Mesendoderm (in vitro differentiated cells): Measurements from ENCODE around the gene INHBB.

Experiments
- DNase-seq: peaks from one replicate; pipeline ENCODE4 v3.0.0; 2013
- H2AK5ac ChIP-seq: 2 replicates; pipeline ENCODE4 v1.6.1; 2013; ENCODE audit warnings: low read length, inconsistent platforms
- H2BK120ac ChIP-seq: 2 replicates; pipeline ENCODE4 v1.6.1; 2013; ENCODE audit warnings: low read depth, mild to moderate bottlenecking, low read length, moderate library complexity, mixed read lengths
- H2BK15ac ChIP-seq: replicated peaks from 2 replicates; pipeline ENCODE4 v1.6.1; 2013; ENCODE audit warnings: low read depth, mild to moderate bottlenecking, moderate library complexity
- H2BK5ac ChIP-seq: 2 replicates; pipeline ENCODE4 v1.6.1; 2013; ENCODE audit warnings: low read length, inconsistent platforms
- H3K18ac ChIP-seq: 2 replicates; pipeline ENCODE4 v1.6.1; 2013; ENCODE audit warnings: mild to moderate bottlenecking, low read length, mixed read lengths
- H3K23ac ChIP-seq: one replicate; pipeline ENCODE4 v1.6.1; 2013; ENCODE audit warnings: low read length
- H3K27ac ChIP-seq: 2 replicates; pipeline ENCODE4 v1.5.1; 2013; ENCODE audit warnings: low read depth, mild to moderate bottlenecking, inconsistent platforms, low read length, moderate library complexity
- H3K27me3 ChIP-seq: 2 replicates; pipeline ENCODE4 v1.6.1; 2013; ENCODE audit warnings: low read length, control low read depth, mild to moderate bottlenecking, inconsistent platforms; ENCODE audit not compliant: insufficient read depth, poor library complexity
- H3K36me3 ChIP-seq: 2 replicates; pipeline ENCODE4 v1.6.1; 2013; ENCODE audit warnings: low read length, inconsistent platforms; ENCODE audit not compliant: control insufficient read depth, insufficient read depth
- H3K4ac ChIP-seq: one replicate; pipeline ENCODE4 v1.6.1; 2013; ENCODE audit warnings: low read depth, mild to moderate bottlenecking, low read length, moderate library complexity
- H3K4me1 ChIP-seq: 2 replicates; pipeline ENCODE4 v1.6.1; 2013; ENCODE audit warnings: low read depth, low read length, inconsistent platforms; ENCODE audit not compliant: control insufficient read depth
- H3K4me2 ChIP-seq: 2 replicates; pipeline ENCODE4 v1.6.1; 2013; ENCODE audit warnings: low read length
- H3K4me3 ChIP-seq: 2 replicates; pipeline ENCODE4 v1.5.1; 2013; ENCODE audit warnings: mild to moderate bottlenecking, low read length
- H3K56ac ChIP-seq: one replicate; pipeline ENCODE4 v1.6.1; 2013; ENCODE audit warnings: low read length
- H3K79me1 ChIP-seq: 2 replicates; pipeline ENCODE4 v1.6.1; 2013; ENCODE audit warnings: low read length, inconsistent platforms
- H3K79me2 ChIP-seq: 2 replicates; pipeline ENCODE4 v1.6.1; 2013; ENCODE audit warnings: mild to moderate bottlenecking, low read length; ENCODE audit not compliant: control insufficient read depth, insufficient read depth
- H3K9ac ChIP-seq: 2 replicates; pipeline ENCODE4 v1.6.1; 2013; ENCODE audit warnings: low read length, inconsistent platforms
- H4K5ac ChIP-seq: one replicate; pipeline ENCODE4 v1.6.1; 2013; ENCODE audit warnings: low read length
- H4K8ac ChIP-seq: one replicate; pipeline ENCODE4 v1.6.1; 2013; ENCODE audit warnings: low read depth, mild to moderate bottlenecking, control low read depth, low read length, moderate library complexity
- WGBS: extraction: QIAGEN DNeasy Blood & Tissue Kit; methylation state at CpG from one replicate; pipeline ENCODE4 v1.1.7; 2013; ENCODE audit warnings: low lambda C conversion rate, missing lambda C conversion rate; ENCODE audit not compliant: insufficient coverage; ENCODE audit errors: extremely low coverage; 5-methylcytosine and 5-hydroxymethylcytosine counted together

INHBB gene

GRCh38 chr2:120317180-120317533, 28.8 kb upstream of the INHBB start:
- Histone ChIP-seq H2BK5ac (no peak overlapping the region), H3K4me2 (no peak overlapping the region), H3K4me3 (no peak overlapping the region), H3K27me3 (no peaks in the 10 kb centered on the region), H4K5ac (no peak overlapping the region), H3K4ac (no peak overlapping the region), H3K23ac (no peak overlapping the region), H2BK15ac (no peak overlapping the region), H3K79me2 (no peaks in the 10 kb centered on the region), H2AK5ac (no peak overlapping the region), H3K56ac (no peak overlapping the region), H3K36me3 (no peaks in the 10 kb centered on the region), H3K4me1 (no peaks in the 10 kb centered on the region), H3K9ac (no peak overlapping the region), H3K27ac (no peak overlapping the region), H2BK120ac (no peak overlapping the region), H3K18ac (no peak overlapping the region), H3K79me1 (no peaks in the 10 kb centered on the region), H4K8ac (no peak overlapping the region)
- DNase-seq = no peak

GRCh38 chr2:120317916-120318315, 28.0 kb upstream of the INHBB start:
- Histone ChIP-seq H2BK120ac (no peak overlapping the region), H3K23ac (no peak overlapping the region), H3K4ac (no peak overlapping the region), H3K27me3 (no peaks in the 10 kb centered on the region), H3K56ac (no peak overlapping the region), H4K8ac (no peak overlapping the region), H2BK15ac (no peak overlapping the region), H3K4me1 (no peaks in the 10 kb centered on the region), H2BK5ac (no peak overlapping the region), H3K27ac (no peak overlapping the region), H2AK5ac (no peak overlapping the region), H3K4me2 (no peak overlapping the region), H3K9ac (no peak overlapping the region), H3K79me1 (no peaks in the 10 kb centered on the region), H4K5ac (no peak overlapping the region), H3K4me3 (no peak overlapping the region), H3K18ac (no peak overlapping the region), H3K36me3 (no peaks in the 10 kb centered on the region), H3K79me2 (no peaks in the 10 kb centered on the region)
- WGBS = no CpG with 5 or more reads among the region's 8 CpGs
- DNase-seq = no peak

GRCh38 chr2:120318626-120319025, 27.3 kb upstream of the INHBB start:
- Histone ChIP-seq H3K4ac (no peak overlapping the region), H2BK5ac (no peak overlapping the region), H3K36me3 (no peaks in the 10 kb centered on the region), H3K4me2 (no peak overlapping the region), H3K56ac (no peak overlapping the region), H2BK120ac (no peak overlapping the region), H3K23ac (no peak overlapping the region), H2BK15ac (no peak overlapping the region), H3K4me3 (no peak overlapping the region), H3K4me1 (no peaks in the 10 kb centered on the region), H4K8ac (no peak overlapping the region), H3K79me2 (no peaks in the 10 kb centered on the region), H2AK5ac (no peak overlapping the region), H4K5ac (no peak overlapping the region), H3K79me1 (no peaks in the 10 kb centered on the region), H3K18ac (no peak overlapping the region), H3K9ac (no peak overlapping the region), H3K27ac (no peak overlapping the region), H3K27me3 (no peaks in the 10 kb centered on the region)
- DNase-seq = no peak
- WGBS = no CpG with 5 or more reads among the region's 8 CpGs

GRCh38 chr2:120319123-120319522, 26.8 kb upstream of the INHBB start:
- Histone ChIP-seq H3K56ac (no peak overlapping the region), H3K4me3 (no peak overlapping the region), H4K8ac (no peak overlapping the region), H4K5ac (no peak overlapping the region), H3K18ac (no peak overlapping the region), H3K4ac (no peak overlapping the region), H3K27me3 (no peaks in the 10 kb centered on the region), H2BK15ac (no peak overlapping the region), H2AK5ac (no peak overlapping the region), H2BK120ac (no peak overlapping the region), H2BK5ac (no peak overlapping the region), H3K79me1 (no peaks in the 10 kb centered on the region), H3K27ac (no peak overlapping the region), H3K4me1 (no peaks in the 10 kb centered on the region), H3K4me2 (no peak overlapping the region), H3K23ac (no peak overlapping the region), H3K79me2 (no peaks in the 10 kb centered on the region), H3K9ac (no peak overlapping the region), H3K36me3 (no peaks in the 10 kb centered on the region)
- no peak for DNase-seq
- no CpG with 5 or more reads among the region's 10 CpGs for WGBS

- no peaks in the 10 kb centered on the region for H3K27me3 ChIP-seq
- H3K18ac ChIP-seq = no peak overlapping the region
- no peaks in the 10 kb centered on the region for H3K4me1 ChIP-seq
- no peaks in the 10 kb centered on the region for H3K79me1 ChIP-seq
- H2AK5ac ChIP-seq = no peak overlapping the region
- no peak overlapping the region for H4K5ac ChIP-seq
- no peak for DNase-seq
- no peak overlapping the region for H3K9ac ChIP-seq
- H3K36me3 ChIP-seq = no peaks in the 10 kb centered on the region
- no peak overlapping the region for H2BK120ac ChIP-seq
- no peak overlapping the region for H2BK5ac ChIP-seq
- H4K8ac ChIP-seq = no peak overlapping the region
- no CpG with 5 or more reads among the region's 18 CpGs for WGBS
- H2BK15ac ChIP-seq = no peak overlapping the region
- H3K4ac ChIP-seq = no peak overlapping the region
- H3K4me3 ChIP-seq = no peak overlapping the region
- H3K4me2 ChIP-seq = no peak overlapping the region
- H3K56ac ChIP-seq = no peak overlapping the region
- no peak overlapping the region for H3K23ac ChIP-seq
- no peak overlapping the region for H3K27ac ChIP-seq
- H3K79me2 ChIP-seq = no peaks in the 10 kb centered on the region
Observed at GRCh38 chr2:120319686-120320317, 26.1 kb upstream of the INHBB start.

- no peak overlapping the region for H3K4ac ChIP-seq
- H3K9ac ChIP-seq = no peak overlapping the region
- H3K79me2 ChIP-seq = no peaks in the 10 kb centered on the region
- DNase-seq = no peak
- H3K27ac ChIP-seq = no peak overlapping the region
- H2BK120ac ChIP-seq = no peak overlapping the region
- no CpG with 5 or more reads among the region's 10 CpGs for WGBS
- H2AK5ac ChIP-seq = no peak overlapping the region
- no peak overlapping the region for H2BK5ac ChIP-seq
- H3K4me3 ChIP-seq = no peak overlapping the region
- no peak overlapping the region for H4K8ac ChIP-seq
- no peak overlapping the region for H4K5ac ChIP-seq
- H3K27me3 ChIP-seq = no peaks in the 10 kb centered on the region
- no peak overlapping the region for H2BK15ac ChIP-seq
- H3K56ac ChIP-seq = no peak overlapping the region
- H3K4me2 ChIP-seq = no peak overlapping the region
- H3K18ac ChIP-seq = no peak overlapping the region
- H3K4me1 ChIP-seq = no peaks in the 10 kb centered on the region
- H3K36me3 ChIP-seq = no peaks in the 10 kb centered on the region
- no peak overlapping the region for H3K23ac ChIP-seq
- H3K79me1 ChIP-seq = no peaks in the 10 kb centered on the region
Observed at GRCh38 chr2:120320318-120320851, 25.6 kb upstream of the INHBB start.
